ENCODE measurements around the gene HPCAL1.
"Not testable (repeated sequence)": the region's sequence is repeated elsewhere in the genome, so short reads cannot be mapped to it uniquely, and the experiment has no call there.

Gene HPCAL1

DNA sequence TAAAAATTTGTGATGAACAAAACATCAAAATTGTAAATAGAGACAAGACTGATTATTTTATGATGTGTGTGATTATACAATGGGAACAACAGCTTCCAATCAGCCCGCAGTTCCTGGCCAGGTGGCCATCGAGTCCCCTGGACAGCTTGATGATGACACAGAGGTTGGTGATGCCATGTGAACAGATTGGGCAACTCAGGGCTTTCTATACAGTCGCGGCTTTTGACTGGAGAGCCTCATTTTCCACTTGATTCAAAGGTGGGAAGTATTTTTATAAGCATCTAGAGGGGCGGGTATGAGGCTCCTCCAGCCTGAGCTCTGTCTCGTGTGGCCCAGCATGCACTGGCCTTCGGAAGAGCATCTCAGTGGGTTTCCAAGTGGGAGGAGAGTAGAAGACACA lies 14.9 kb upstream of the HPCAL1 start:
- Histone ChIP-seq H3K27me3 (ENCODE audit: insufficient read depth, poor library complexity, severe bottlenecking) (no peaks in the 10 kb centered on the region), H3K9me3 (ENCODE audit: severe bottlenecking) (no peaks in the 10 kb centered on the region), H3K4me3 (ENCODE audit: severe bottlenecking) (no peak overlapping the region), H3K4me1 (ENCODE audit: insufficient read depth, poor library complexity, severe bottlenecking) (peaks cover 44% of the 10 kb centered on the region), H3K36me3 (ENCODE audit: low read depth) (no peaks in the 10 kb centered on the region), H3K27ac (ENCODE audit: poor library complexity, severe bottlenecking) (no peak overlapping the region)
- ATAC-seq (ENCODE audit: low read depth), result no peak
- DNase-seq (ENCODE audit: low spot score), result no peak
- no peak for TF ChIP-seq CTCF (IDR thresholded peaks at IDR 0.05; ENCODE audit: poor library complexity, severe bottlenecking)

DNA sequence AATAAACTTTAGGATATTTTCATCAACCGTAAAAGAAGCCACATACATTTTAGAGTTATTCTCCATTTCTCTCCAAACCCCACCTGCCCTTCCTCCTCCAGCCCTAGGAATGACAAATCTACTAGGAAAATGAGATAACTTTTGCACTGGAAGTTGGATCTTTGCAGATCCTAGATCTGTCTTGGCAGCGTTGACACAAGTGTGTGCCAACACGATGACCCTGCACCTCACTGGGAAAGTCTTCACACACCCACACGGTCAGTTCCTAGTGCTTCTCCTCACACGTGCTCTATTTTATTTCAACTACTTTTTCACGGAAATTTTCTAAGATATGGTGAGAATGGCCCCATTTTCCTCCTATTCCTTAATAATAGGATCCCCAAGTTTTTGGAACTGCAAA lies 14.1 kb upstream of the HPCAL1 start:
- no peak for ATAC-seq (ENCODE audit: low read depth)
- H3K27me3 ChIP-seq (ENCODE audit: insufficient read depth, poor library complexity, severe bottlenecking), result no peaks in the 10 kb centered on the region
- H3K27ac ChIP-seq (ENCODE audit: poor library complexity, severe bottlenecking), result peak overlapping the region; percentile 66
- DNase-seq (ENCODE audit: low spot score), result no peak
- H3K36me3 ChIP-seq (ENCODE audit: low read depth), result no peaks in the 10 kb centered on the region
- peaks cover 36% of the 10 kb centered on the region for H3K4me1 ChIP-seq (ENCODE audit: insufficient read depth, poor library complexity, severe bottlenecking)
- no peak for TF ChIP-seq CTCF (IDR thresholded peaks at IDR 0.05; ENCODE audit: poor library complexity, severe bottlenecking)
- no peaks in the 10 kb centered on the region for H3K9me3 ChIP-seq (ENCODE audit: severe bottlenecking)
- no peak overlapping the region for H3K4me3 ChIP-seq (ENCODE audit: severe bottlenecking)

- Histone ChIP-seq H3K27ac (ENCODE audit: poor library complexity, severe bottlenecking) (peak overlapping the region; percentile 66), H3K4me1 (ENCODE audit: insufficient read depth, poor library complexity, severe bottlenecking) (peaks cover 33% of the 10 kb centered on the region), H3K27me3 (ENCODE audit: insufficient read depth, poor library complexity, severe bottlenecking) (no peaks in the 10 kb centered on the region), H3K9me3 (ENCODE audit: severe bottlenecking) (no peaks in the 10 kb centered on the region), H3K36me3 (ENCODE audit: low read depth) (no peaks in the 10 kb centered on the region), H3K4me3 (ENCODE audit: severe bottlenecking) (no peak overlapping the region)
- no peak for TF ChIP-seq CTCF (IDR thresholded peaks at IDR 0.05; ENCODE audit: poor library complexity, severe bottlenecking)
- DNase-seq (ENCODE audit: low spot score) (no peak), ATAC-seq (ENCODE audit: low read depth) (peak; percentile 4; the same call in 1 of the 3 replicates)
Observed at GRCh38 chr2:10289352-10289751, 13.4 kb upstream of the HPCAL1 start.

- Histone ChIP-seq H3K4me1 (ENCODE audit: insufficient read depth, poor library complexity, severe bottlenecking) (peaks cover 33% of the 10 kb centered on the region), H3K27ac (ENCODE audit: poor library complexity, severe bottlenecking) (peak overlapping the region; percentile 66), H3K4me3 (ENCODE audit: severe bottlenecking) (no peak overlapping the region), H3K27me3 (ENCODE audit: insufficient read depth, poor library complexity, severe bottlenecking) (no peaks in the 10 kb centered on the region), H3K36me3 (ENCODE audit: low read depth) (no peaks in the 10 kb centered on the region), H3K9me3 (ENCODE audit: severe bottlenecking) (no peaks in the 10 kb centered on the region)
- no peak for TF ChIP-seq CTCF (IDR thresholded peaks at IDR 0.05; ENCODE audit: poor library complexity, severe bottlenecking)
- peak; percentile 92 for ATAC-seq (ENCODE audit: low read depth)
- peak; percentile 87 for DNase-seq (ENCODE audit: low spot score)
Observed at GRCh38 chr2:10289891-10290290, 12.8 kb upstream of the HPCAL1 start.

- H3K4me1 ChIP-seq (ENCODE audit: insufficient read depth, poor library complexity, severe bottlenecking), result peaks cover 22% of the 10 kb centered on the region
- not testable (repeated sequence) for DNase-seq (ENCODE audit: low spot score); H3K36me3 ChIP-seq (ENCODE audit: low read depth); H3K27ac ChIP-seq (ENCODE audit: poor library complexity, severe bottlenecking); H3K4me3 ChIP-seq (ENCODE audit: severe bottlenecking); H3K9me3 ChIP-seq (ENCODE audit: severe bottlenecking); H3K27me3 ChIP-seq (ENCODE audit: insufficient read depth, poor library complexity, severe bottlenecking); ATAC-seq (ENCODE audit: low read depth)
Observed at GRCh38 chr2:10291376-10291775, 11.3 kb upstream of the HPCAL1 start.
